ENCODE results near the gene MRPS23. TPM values are rescaled to one million over a fixed set of nuclear protein-coding genes. Genes with fewer than 3 reads are reported as not detected.
A peak's percentile ranks its signal among the peaks of the same experiment; 100 is the strongest.

The MRPS23 gene
- total and polyA plus RNA-seq, 2 of the 13 experiments (the other 11 are each of a cell fraction or from before 2014, with no cell fraction given) = 63.2 to 181 TPM

GRCh38 chr17:57861000-57861789 is 11.4 kb upstream of the MRPS23 start (continued):
- peak; percentile 19; the same call in 1 of the 2 replicates for TF ChIP-seq HNF4G (IDR thresholded peaks at IDR 0.05; ENCODE audit: borderline replicate concordance, low read depth, low read length)
- no peak for TF ChIP-seq HNF4G (CRISPR knock-in tag; IDR thresholded peaks at IDR 0.05; ENCODE audit: borderline replicate concordance, low read depth)
- TF ChIP-seq, protein P1, sequence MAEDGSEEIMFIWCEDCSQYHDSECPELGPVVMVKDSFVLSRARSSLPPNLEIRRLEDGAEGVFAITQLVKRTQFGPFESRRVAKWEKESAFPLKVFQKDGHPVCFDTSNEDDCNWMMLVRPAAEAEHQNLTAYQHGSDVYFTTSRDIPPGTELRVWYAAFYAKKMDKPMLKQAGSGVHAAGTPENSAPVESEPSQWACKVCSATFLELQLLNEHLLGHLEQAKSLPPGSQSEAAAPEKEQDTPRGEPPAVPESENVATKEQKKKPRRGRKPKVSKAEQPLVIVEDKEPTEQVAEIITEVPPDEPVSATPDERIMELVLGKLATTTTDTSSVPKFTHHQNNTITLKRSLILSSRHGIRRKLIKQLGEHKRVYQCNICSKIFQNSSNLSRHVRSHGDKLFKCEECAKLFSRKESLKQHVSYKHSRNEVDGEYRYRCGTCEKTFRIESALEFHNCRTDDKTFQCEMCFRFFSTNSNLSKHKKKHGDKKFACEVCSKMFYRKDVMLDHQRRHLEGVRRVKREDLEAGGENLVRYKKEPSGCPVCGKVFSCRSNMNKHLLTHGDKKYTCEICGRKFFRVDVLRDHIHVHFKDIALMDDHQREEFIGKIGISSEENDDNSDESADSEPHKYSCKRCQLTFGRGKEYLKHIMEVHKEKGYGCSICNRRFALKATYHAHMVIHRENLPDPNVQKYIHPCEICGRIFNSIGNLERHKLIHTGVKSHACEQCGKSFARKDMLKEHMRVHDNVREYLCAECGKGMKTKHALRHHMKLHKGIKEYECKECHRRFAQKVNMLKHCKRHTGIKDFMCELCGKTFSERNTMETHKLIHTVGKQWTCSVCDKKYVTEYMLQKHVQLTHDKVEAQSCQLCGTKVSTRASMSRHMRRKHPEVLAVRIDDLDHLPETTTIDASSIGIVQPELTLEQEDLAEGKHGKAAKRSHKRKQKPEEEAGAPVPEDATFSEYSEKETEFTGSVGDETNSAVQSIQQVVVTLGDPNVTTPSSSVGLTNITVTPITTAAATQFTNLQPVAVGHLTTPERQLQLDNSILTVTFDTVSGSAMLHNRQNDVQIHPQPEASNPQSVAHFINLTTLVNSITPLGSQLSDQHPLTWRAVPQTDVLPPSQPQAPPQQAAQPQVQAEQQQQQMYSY (CRISPR knock-in tag; IDR thresholded peaks at IDR 0.05) = no peak
- peak; percentile 84 for TF ChIP-seq ZNF121 (CRISPR knock-in tag; IDR thresholded peaks at IDR 0.05)
- no peak for TF ChIP-seq NPAS2 (CRISPR knock-in tag; IDR thresholded peaks at IDR 0.05; ENCODE audit: borderline replicate concordance)
- TF ChIP-seq ZNF234 (CRISPR knock-in tag; conservative IDR thresholded peaks at IDR 0.05) = no peak; the same call in 1 of the 2 replicates
- peak; percentile 68 for TF ChIP-seq ZNF792 (CRISPR knock-in tag; IDR thresholded peaks at IDR 0.05)
- 0 out of 2 replicates have a peak, but pooled peaks have one; percentile 22 for TF ChIP-seq PCBP1 (IDR thresholded peaks at IDR 0.05; ENCODE audit: borderline replicate concordance, low read depth, low read length)
- peak; percentile 79 for TF ChIP-seq ZNF781 (CRISPR knock-in tag; IDR thresholded peaks at IDR 0.05; ENCODE audit: borderline replicate concordance, not compliant biosample characterization)
- no peak for TF ChIP-seq SRSF4 (IDR thresholded peaks at IDR 0.05; ENCODE audit: low read depth, low read length, poor library complexity, severe bottlenecking)
- no peak for TF ChIP-seq SYNCRIP (IDR thresholded peaks at IDR 0.05; ENCODE audit: insufficient read depth, low read depth, low read length)
- TF ChIP-seq ATRX (CRISPR knock-in tag; IDR thresholded peaks at IDR 0.05; ENCODE audit: borderline replicate concordance) = no peak
- no peak for TF ChIP-seq ZKSCAN5 (CRISPR knock-in tag; IDR thresholded peaks at IDR 0.05)
- TF ChIP-seq, protein P2, sequence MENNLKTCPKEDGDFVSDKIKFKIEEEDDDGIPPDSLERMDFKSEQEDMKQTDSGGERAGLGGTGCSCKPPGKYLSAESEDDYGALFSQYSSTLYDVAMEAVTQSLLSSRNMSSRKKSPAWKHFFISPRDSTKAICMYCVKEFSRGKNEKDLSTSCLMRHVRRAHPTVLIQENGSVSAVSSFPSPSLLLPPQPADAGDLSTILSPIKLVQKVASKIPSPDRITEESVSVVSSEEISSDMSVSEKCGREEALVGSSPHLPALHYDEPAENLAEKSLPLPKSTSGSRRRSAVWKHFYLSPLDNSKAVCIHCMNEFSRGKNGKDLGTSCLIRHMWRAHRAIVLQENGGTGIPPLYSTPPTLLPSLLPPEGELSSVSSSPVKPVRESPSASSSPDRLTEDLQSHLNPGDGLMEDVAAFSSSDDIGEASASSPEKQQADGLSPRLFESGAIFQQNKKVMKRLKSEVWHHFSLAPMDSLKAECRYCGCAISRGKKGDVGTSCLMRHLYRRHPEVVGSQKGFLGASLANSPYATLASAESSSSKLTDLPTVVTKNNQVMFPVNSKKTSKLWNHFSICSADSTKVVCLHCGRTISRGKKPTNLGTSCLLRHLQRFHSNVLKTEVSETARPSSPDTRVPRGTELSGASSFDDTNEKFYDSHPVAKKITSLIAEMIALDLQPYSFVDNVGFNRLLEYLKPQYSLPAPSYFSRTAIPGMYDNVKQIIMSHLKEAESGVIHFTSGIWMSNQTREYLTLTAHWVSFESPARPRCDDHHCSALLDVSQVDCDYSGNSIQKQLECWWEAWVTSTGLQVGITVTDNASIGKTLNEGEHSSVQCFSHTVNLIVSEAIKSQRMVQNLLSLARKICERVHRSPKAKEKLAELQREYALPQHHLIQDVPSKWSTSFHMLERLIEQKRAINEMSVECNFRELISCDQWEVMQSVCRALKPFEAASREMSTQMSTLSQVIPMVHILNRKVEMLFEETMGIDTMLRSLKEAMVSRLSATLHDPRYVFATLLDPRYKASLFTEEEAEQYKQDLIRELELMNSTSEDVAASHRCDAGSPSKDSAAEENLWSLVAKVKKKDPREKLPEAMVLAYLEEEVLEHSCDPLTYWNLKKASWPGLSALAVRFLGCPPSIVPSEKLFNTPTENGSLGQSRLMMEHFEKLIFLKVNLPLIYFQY (CRISPR knock-in tag; IDR thresholded peaks at IDR 0.05; ENCODE audit: borderline replicate concordance) = no peak; the same call in 1 of the 2 replicates
- no peak for TF ChIP-seq ZNF530 (CRISPR knock-in tag; IDR thresholded peaks at IDR 0.05; ENCODE audit: low read depth)
- no peak for TF ChIP-seq ZSCAN12 (CRISPR knock-in tag; IDR thresholded peaks at IDR 0.05)
- peak; percentile 65 for TF ChIP-seq KAT8 (CRISPR knock-in tag; IDR thresholded peaks at IDR 0.05)
- TF ChIP-seq, protein P3, sequence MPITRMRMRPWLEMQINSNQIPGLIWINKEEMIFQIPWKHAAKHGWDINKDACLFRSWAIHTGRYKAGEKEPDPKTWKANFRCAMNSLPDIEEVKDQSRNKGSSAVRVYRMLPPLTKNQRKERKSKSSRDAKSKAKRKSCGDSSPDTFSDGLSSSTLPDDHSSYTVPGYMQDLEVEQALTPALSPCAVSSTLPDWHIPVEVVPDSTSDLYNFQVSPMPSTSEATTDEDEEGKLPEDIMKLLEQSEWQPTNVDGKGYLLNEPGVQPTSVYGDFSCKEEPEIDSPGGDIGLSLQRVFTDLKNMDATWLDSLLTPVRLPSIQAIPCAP (CRISPR knock-in tag; IDR thresholded peaks at IDR 0.05; ENCODE audit: low read depth) = no peak
- TF ChIP-seq TRIM24 (CRISPR knock-in tag; IDR thresholded peaks at IDR 0.05) = no peak
- TF ChIP-seq ELF3 (CRISPR knock-in tag; IDR thresholded peaks at IDR 0.05) = peak; percentile 51; the same call in 1 of the 2 replicates
- TF ChIP-seq ZC3H4 (CRISPR knock-in tag; IDR thresholded peaks at IDR 0.05; ENCODE audit: borderline replicate concordance) = no peak
- no peak for TF ChIP-seq ZFP36L1 (CRISPR knock-in tag; IDR thresholded peaks at IDR 0.05)

Data from HepG2 (cell line).